Nephron progenitor cell (in vitro differentiated cells): ENCODE data around the gene KCTD12.

Experiments
- DNase-seq: peaks from one replicate; pipeline ENCODE4 v3.0.0; 2021
- H3K27ac Mint-ChIP-seq: 2 replicates; pipeline ENCODE4 v1.8.0; 2021; ENCODE audit warnings: mild to moderate bottlenecking, moderate library complexity, mixed read lengths
- H3K27me3 Mint-ChIP-seq: 2 replicates; pipeline ENCODE4 v1.8.0; 2021; ENCODE audit warnings: mild to moderate bottlenecking, low read depth, mixed read lengths; ENCODE audit not compliant: poor library complexity
- H3K36me3 Mint-ChIP-seq: 2 replicates; pipeline ENCODE4 v1.8.0; 2021; ENCODE audit warnings: low read depth, mixed read lengths
- H3K4me1 Mint-ChIP-seq: 2 replicates; pipeline ENCODE4 v1.8.0; 2021; ENCODE audit warnings: mixed read lengths
- H3K4me3 Mint-ChIP-seq: 2 replicates; pipeline ENCODE4 v1.8.0; 2021; ENCODE audit warnings: mild to moderate bottlenecking, moderate library complexity, mixed read lengths
- H3K9me3 Mint-ChIP-seq: 2 replicates; pipeline ENCODE4 v1.8.0; 2021; ENCODE audit warnings: mild to moderate bottlenecking, moderate library complexity, mixed read lengths
- TF ChIP-seq, protein P1 (sequence below): fragments of 200-600 bp; sonication (generic); IDR thresholded peaks from 2 replicates; pipeline ENCODE4 v1.5.0; 2021; ENCODE audit warnings: antibody characterized with exemption

Gene KCTD12

DNA sequence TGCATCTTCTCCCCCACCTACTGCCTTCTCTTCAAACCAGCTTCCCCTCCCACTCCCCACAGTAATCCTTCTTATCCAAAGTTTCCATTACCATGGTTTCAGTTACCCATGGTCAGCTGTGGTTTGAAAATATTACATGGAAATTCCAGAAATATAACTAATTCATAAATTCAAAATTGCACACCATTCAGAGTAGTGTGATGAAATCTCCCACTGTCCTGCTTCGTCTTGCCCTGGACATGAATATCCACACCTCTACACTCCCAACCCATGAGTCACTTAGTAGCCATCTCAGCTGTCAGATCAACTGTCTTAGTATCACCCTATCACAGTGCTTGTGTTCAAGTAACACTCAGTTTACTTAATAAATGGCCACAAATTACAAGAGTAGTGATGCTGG, 3.8 kb upstream of the KCTD12 start:
- no peaks in the 10 kb centered on the region for H3K9me3 Mint-ChIP-seq
- H3K27me3 Mint-ChIP-seq = peaks cover 76% of the 10 kb centered on the region
- TF ChIP-seq, protein P1, sequence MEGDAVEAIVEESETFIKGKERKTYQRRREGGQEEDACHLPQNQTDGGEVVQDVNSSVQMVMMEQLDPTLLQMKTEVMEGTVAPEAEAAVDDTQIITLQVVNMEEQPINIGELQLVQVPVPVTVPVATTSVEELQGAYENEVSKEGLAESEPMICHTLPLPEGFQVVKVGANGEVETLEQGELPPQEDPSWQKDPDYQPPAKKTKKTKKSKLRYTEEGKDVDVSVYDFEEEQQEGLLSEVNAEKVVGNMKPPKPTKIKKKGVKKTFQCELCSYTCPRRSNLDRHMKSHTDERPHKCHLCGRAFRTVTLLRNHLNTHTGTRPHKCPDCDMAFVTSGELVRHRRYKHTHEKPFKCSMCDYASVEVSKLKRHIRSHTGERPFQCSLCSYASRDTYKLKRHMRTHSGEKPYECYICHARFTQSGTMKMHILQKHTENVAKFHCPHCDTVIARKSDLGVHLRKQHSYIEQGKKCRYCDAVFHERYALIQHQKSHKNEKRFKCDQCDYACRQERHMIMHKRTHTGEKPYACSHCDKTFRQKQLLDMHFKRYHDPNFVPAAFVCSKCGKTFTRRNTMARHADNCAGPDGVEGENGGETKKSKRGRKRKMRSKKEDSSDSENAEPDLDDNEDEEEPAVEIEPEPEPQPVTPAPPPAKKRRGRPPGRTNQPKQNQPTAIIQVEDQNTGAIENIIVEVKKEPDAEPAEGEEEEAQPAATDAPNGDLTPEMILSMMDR = no peak
- no peaks in the 10 kb centered on the region for H3K36me3 Mint-ChIP-seq
- H3K4me1 Mint-ChIP-seq = peaks cover 13% of the 10 kb centered on the region
- no peak overlapping the region for H3K4me3 Mint-ChIP-seq
- H3K27ac Mint-ChIP-seq = no peak overlapping the region
- no peak for DNase-seq

DNA sequence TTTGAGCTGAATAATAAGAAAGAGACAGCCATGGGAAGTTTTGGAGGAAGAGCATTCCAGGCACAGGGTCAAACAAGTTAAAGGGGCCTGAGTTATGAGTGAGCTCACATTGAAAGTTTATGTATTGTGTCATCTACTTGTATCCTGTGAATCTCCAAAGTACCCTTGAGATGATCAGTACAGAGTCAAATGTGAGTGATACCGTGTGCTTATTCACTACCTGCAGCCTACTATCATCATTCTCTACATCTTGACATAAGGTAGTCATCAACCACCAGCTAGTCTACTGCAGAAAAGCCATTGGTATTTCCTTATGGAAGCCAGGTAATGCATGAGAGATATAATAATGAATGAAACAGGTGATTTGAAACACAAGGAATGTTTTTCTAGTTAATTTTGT, 3.0 kb upstream of the KCTD12 start:
- Mint-ChIP-seq H3K36me3 (no peaks in the 10 kb centered on the region), H3K4me1 (peaks cover 21% of the 10 kb centered on the region), H3K27me3 (peaks cover 78% of the 10 kb centered on the region), H3K9me3 (no peaks in the 10 kb centered on the region), H3K27ac (no peak overlapping the region), H3K4me3 (no peak overlapping the region)
- DNase-seq = no peak
- TF ChIP-seq, protein P1 = no peak

DNA sequence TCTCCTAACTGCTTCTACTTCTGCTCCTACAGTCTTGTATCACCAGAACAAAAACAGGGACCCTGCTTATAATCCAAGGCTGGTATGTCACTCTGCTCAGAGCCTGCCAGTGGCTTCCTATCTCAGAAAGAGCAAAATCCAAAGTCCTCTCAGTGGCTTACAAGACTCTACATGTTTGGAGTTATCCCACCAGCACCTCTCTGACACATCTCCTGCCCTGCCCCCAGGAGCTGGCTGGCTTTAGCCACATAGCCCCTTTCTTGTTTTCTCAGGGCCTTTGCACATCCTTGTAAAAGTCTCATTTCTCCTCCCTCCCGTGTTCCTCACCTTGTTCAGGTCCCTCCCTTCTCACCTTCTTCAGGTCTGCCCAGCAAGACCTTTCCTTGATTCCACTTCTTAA, 2.2 kb upstream of the KCTD12 start:
- no peaks in the 10 kb centered on the region for H3K36me3 Mint-ChIP-seq
- TF ChIP-seq, protein P1 = no peak
- H3K9me3 Mint-ChIP-seq = no peaks in the 10 kb centered on the region
- DNase-seq = no peak
- H3K4me3 Mint-ChIP-seq = no peak overlapping the region
- peaks cover 80% of the 10 kb centered on the region for H3K27me3 Mint-ChIP-seq
- H3K4me1 Mint-ChIP-seq = peaks cover 22% of the 10 kb centered on the region
- no peak overlapping the region for H3K27ac Mint-ChIP-seq

DNA sequence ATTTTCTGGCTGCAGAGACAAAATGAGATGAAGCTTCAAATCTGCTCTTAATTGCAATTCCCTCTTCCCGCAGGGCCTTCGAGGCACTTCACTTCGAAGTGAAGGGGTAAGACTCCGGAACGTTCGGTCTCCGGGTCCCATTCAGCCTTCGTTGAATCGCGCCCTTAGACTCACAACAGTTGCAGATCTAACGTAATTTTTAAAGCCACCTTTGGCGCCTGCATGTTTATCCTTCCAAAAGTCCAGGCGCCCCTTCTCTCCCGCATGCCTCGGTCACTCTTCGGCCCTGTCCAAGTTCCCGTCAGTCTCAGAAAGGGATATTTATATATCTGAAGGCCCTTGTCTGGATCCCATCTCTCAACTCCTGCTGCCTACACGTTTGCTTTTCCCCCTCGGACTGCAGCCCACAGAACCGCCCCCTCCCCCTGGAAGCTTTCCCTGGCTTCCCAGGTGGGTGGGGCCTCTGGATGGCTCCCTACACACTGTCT, 915 bp upstream of the KCTD12 start:
- peaks cover 74% of the 10 kb centered on the region for H3K27me3 Mint-ChIP-seq
- H3K4me3 Mint-ChIP-seq = peak overlapping the region; percentile 80
- TF ChIP-seq, protein P1 = no peak
- no peaks in the 10 kb centered on the region for H3K36me3 Mint-ChIP-seq
- no peaks in the 10 kb centered on the region for H3K9me3 Mint-ChIP-seq
- peaks cover 22% of the 10 kb centered on the region for H3K4me1 Mint-ChIP-seq
- H3K27ac Mint-ChIP-seq = no peak overlapping the region
- DNase-seq = peak; percentile 44

DNA sequence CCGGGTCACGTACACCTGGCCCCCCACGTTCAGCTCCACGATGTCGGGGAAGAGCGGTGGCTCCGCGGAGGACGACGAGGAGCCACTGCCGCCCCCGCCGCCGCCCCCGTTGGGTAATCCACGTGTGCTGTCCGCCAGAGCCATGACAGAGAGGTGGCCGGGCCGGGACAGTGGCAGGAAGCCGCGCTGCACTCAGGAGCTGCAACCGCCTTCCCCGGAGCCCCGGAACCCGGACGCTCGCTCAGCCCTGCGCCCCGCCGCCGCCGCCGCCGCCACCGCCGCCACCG, 257 bp downstream of the KCTD12 start:
- H3K4me3 Mint-ChIP-seq = peak overlapping the region; percentile 75

More for the DNA sequence above, 257 bp downstream of the KCTD12 start:
- Mint-ChIP-seq H3K9me3 (no peaks in the 10 kb centered on the region), H3K27me3 (peaks cover 67% of the 10 kb centered on the region), H3K36me3 (no peaks in the 10 kb centered on the region), H3K27ac (no peak overlapping the region), H3K4me1 (peaks cover 22% of the 10 kb centered on the region)
- TF ChIP-seq, protein P1 = no peak
- no peak for DNase-seq
